GM18505 (cell line): ENCODE results near the gene UGT1A3.

Experiments used
- ATAC-seq: cut with Tn5 transposase; IDR thresholded peaks from one replicate; pipeline ENCODE4 v1.9.1; 2021; ENCODE audit not compliant: unreplicated experiment
- POLR2A ChIP-seq: IDR thresholded peaks from 4 replicates; pipeline ENCODE4 v1.6.1; 2011; ENCODE audit warnings: borderline replicate concordance; ENCODE audit not compliant: insufficient read depth, insufficient read length; ENCODE audit errors: extremely low read depth

UGT1A3 gene

GRCh38 chr2:233728723-233729301 is at the start of gene UGT1A3:
Gene UGT1A3, plus strand, starts transcription at chr2:233729042. Its CDS starts 85 bp downstream, at chr2:233729127.
- no peak for TF ChIP-seq POLR2A
- ATAC-seq: no peak

- no peak for TF ChIP-seq POLR2A
- no peak for ATAC-seq
Observed at GRCh38 chr2:233679196-233679595, 49.6 kb upstream of the UGT1A3 start.

DNA sequence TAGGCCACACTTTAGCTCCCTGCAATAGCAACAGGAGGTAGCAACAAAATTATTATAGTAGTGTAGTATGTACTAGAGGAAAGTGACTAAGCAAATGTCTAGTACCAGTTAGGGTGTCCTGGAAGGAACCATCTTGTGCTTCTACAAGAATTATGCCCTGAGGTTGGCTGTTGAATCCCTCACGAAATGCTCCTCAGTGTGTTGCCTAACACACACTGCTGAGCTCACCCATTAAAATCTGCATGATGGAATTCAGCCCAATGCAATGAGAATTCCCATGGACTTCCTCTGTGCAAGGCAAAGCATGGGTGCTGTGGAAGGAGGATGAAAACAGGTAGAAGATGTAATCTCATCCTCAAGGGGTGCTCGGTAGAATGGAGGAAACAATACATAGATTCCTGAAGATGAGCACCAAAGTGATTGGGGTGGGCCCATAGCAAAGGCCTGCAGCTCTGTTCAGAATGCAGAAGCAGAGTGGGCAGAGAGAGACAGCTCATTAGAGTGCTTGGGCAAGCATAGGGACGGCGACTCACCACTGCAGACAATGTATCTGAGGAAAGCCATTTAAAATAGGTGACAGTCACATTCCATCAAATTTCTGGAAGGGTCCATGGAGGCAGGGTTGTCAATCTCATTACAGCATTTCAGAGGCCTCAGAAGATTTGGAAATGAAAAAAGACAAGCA is 48.3 kb upstream of the UGT1A3 start:
- TF ChIP-seq POLR2A: no peak
- ATAC-seq: no peak

DNA sequence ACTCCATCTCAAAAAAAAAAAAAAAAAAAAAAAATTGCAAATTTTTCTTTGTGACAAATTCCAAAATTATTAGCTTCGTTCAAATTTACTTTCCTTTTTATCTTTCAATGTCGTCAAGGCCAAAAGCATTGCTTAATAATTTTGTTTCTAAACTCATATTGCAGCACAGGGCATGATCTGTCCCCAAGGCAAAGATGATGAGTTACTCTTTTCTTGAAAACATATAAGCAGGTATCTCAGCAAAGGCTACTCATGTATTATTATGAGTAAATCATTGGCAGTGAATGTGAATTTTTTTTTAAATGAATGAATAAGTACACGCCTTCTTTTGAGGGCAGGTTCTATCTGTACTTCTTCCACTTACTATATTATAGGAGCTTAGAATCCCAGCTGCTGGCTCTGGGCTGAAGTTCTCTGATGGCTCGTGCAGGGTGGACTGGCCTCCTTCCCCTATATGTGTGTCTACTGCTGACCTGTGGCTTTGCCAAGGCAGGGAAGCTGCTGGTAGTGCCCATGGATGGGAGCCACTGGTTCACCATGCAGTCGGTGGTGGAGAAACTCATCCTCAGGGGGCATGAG is 47.2 kb upstream of the UGT1A3 start, which contains the start of gene UGT1A7:
TSS of gene UGT1A7 (plus strand) at position 381 of the 579 bp plus-strand sequence. CDS start at position 418, 37 bp downstream.
- ATAC-seq: no peak

DNA sequence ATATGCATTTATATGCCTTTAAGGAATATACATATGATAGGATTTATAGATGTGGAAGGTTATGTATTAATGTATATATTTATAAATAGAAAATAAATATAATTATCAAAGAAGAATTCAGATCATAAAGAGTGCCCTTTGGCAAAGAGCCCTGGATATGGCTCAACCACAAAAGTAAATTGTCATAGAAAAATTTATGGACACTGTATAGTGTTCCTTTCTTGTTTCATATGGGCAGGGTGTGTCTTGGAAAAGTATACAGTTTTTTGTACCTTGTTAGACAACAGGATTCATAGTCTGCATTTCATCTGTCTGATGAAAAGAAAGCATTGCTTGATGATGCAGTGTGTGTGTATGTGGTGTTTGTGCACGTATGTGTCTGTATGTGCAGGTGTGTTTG is 44.2 kb upstream of the UGT1A3 start:
- ATAC-seq: no peak
- TF ChIP-seq POLR2A: no peak

More for the DNA sequence above, 47.2 kb upstream of the UGT1A3 start, which contains the start of gene UGT1A7:
- no peak for TF ChIP-seq POLR2A

GRCh38 chr2:233686928-233687327 is 41.9 kb upstream of the UGT1A3 start:
- TF ChIP-seq POLR2A: no peak
- no peak for ATAC-seq

DNA sequence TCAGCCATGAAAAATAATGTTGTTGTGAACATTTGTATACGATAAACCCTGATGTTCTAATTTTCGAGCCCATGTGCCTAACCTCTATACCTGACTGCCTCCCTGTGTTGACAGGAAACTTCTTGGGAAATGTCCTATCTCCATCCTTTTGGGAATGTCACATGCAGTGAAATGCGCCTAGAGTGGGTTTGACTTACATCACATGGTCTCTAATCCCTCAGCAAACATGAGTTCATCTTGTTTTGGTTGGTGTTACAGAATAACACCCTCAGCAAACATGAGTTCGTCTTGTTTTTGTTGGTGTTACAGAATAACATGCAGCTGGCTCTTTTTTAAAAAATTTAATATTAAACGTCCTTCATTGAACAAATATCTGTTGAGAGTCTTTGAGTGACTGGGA is 40.5 kb upstream of the UGT1A3 start:
- ATAC-seq: no peak
- TF ChIP-seq POLR2A: no peak

DNA sequence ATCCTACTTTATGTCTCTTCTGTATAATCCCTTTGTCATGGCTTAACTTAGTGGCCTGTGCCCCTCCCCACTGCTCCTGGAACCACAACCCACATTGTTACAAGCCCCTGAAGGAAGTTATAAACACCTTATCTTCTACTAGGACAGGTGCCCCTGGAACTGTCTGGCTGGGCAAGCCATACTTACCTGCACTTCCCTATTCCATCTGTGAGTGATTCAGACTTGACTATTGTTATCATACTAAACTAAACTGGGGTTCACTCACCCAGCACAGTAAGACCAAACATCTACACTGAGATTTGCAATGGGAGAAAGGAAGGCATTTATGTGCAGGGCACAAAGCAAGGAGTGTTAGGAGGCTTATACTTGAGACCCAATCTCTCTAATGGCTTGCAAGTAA is 39.8 kb upstream of the UGT1A3 start:
- no peak for ATAC-seq
- TF ChIP-seq POLR2A: no peak

- no peak for ATAC-seq
- TF ChIP-seq POLR2A: no peak
Observed at GRCh38 chr2:233689501-233689900, 39.3 kb upstream of the UGT1A3 start.

DNA sequence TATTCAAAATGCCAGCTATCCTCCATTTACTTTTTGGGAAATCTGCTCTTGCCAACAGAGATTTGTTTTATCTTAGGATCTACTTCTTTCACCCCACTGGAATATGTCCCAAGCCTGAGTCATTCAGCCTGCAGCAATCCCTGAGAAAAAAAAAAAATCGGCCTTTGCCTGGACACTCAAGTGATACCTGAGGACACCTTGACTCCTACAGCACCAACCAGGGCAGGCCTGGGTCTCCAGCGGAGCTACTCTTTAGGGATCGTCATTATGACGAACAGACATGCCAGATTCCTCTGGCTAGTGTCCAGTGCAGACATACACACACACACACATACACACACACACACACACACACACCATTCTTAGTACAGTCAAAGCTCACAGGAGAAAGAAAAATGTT is 38.4 kb upstream of the UGT1A3 start:
- ATAC-seq: no peak

DNA sequence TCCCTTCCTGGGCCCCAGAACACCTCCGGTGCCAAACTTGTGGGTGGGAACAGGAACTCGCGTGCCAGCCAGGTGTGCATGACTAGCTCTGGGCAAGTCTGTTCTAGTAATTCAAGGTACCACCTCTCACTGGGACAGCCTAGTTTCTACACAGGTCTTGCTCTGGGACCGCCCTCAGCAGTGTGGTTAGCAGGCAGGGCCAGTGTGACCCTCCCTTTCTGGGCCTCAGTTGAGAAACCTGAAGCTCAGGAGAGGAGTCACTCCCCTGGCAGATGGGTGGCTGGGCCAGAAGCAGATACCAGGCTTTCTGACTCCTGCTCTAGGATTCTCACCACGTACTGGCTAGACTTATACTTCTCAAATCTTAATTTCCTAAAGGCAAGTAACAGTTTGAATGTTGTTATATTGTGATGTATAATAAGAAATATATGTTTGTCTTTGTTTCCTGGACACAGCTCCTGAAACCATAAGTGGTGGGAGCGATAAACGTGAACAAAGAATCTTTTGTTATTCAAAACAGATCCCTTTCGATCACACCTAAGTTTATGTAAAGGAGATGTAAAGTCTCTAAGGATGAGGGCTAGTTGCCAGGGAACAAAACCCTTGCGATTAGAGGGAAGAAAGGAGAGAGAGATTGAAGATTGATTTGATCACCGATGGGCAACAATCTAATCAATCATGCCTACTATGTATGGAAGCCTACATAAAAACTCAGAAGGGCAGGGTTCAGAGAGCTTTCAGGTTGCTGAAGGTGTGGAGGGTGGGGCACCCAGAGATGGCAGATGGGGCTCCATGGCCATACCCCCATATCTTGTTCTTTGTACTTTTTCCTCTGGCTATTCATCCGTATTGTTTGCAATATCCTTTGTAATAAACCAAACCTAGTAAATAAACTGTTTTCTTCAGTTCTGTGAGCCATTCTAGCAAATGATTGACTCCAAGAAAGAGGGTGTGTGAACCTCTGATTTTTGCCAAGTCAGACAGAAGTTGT is 37.1 kb upstream of the UGT1A3 start:
- no peak for TF ChIP-seq POLR2A
- no peak for ATAC-seq

More for the DNA sequence above, 38.4 kb upstream of the UGT1A3 start:
- TF ChIP-seq POLR2A: no peak

DNA sequence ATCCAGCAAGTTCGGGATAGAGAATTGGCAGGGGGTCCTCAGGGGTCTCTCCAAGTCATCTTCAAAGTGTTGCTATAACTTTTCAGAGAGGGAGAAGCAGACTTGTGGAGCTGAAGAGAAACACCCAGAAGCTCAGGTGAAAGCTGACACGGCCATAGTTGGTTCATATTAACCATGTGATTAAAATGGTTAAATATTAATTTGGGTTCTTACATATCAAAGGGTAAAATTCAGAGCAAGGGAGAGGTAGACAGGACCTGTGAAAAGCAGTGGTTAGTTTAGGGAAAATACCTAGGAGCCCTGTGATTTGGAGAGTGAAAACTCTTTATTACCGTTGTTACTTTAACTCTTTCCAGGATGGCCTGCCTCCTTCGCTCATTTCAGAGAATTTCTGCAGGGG is 36.2 kb upstream of the UGT1A3 start, which contains the start of gene UGT1A6:
TSS of gene UGT1A6 (plus strand) at position 243 of the 400 bp plus-strand sequence. CDS start at position 358, 115 bp downstream.
- ATAC-seq: no peak
- TF ChIP-seq POLR2A: no peak

- no peak for TF ChIP-seq POLR2A
- no peak for ATAC-seq
Observed at GRCh38 chr2:233693963-233694362, 34.9 kb upstream of the UGT1A3 start.
